GM19324 (cell line): ENCODE data around the gene PLEKHS1.

Source experiments
- ATAC-seq: cut with Tn5 transposase; IDR thresholded peaks from one replicate; pipeline ENCODE4 v1.9.1; 2021; ENCODE audit warnings: mild to moderate bottlenecking, moderate library complexity; ENCODE audit not compliant: unreplicated experiment, low FRiP score

Gene PLEKHS1

DNA sequence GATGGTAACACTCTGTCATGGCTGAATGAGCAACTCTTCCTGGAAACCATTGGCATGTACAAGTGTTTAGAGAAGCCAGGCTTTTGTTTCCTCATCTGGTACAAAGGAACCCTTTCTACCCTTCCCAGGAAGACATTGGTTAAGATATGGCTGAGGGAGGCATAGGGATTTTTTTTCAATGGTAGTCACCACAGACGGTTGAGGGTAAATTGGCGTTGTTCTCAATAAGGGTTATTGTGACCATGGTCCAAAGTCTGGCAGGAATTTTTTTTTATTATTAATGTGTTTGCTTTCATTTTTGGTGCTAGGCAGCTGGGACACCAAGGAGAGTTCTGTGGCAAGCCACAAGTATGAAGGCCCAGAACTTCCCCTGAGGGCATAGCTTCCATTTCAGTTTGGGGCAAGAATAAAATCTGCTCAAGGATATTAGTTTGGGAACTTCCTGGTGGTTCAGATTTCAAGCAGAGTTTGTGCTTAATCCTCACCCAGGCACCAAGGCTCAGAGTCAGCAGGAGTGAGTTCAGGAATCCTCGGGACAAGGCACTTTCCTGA lies at the start of gene PLEKHS1:
TSS of gene PLEKHS1 (plus strand) at position 502 of the 552 bp plus-strand sequence. CDS start 3,596 bp downstream, outside the sequence.
- no peak for ATAC-seq

GRCh38 chr10:113704637-113705343 lies 46.7 kb upstream of the PLEKHS1 start:
- no peak for ATAC-seq

DNA sequence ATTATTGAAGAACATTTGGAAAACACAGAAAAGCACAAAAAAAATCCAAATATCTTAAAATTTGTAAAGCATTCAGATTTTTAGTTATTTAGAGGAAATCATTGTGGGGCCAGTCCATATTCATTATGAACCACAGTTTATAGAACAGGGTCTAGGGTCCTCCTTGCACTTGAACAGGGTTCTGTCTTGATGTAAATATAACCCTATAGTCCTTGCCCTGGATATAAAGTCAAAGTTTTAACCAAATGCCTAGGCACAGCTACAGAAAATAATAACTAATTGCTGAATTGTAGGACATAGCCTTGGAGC lies 46.2 kb upstream of the PLEKHS1 start:
- ATAC-seq = no peak

- ATAC-seq = no peak
Measured at GRCh38 chr10:113706623-113707022, 44.9 kb upstream of the PLEKHS1 start.

DNA sequence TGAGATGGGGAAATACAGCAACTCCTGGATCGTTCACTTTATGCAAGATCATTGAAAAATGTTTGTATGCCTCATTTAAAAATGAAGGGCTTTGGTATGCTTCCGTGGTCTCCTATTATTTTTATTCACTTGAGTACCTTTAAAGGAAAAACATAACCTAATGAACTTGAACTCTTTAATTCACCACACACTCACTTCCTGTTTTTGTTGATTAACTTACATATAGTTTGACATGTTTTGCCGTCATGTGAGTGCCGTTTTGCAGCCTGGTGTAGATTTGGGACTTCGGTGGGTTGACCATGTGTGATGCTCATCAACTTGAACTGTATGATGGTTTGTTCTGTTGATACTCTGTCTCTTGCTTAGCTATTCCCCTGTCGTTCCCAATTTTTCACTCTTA lies 42.8 kb upstream of the PLEKHS1 start:
- no peak for ATAC-seq

DNA sequence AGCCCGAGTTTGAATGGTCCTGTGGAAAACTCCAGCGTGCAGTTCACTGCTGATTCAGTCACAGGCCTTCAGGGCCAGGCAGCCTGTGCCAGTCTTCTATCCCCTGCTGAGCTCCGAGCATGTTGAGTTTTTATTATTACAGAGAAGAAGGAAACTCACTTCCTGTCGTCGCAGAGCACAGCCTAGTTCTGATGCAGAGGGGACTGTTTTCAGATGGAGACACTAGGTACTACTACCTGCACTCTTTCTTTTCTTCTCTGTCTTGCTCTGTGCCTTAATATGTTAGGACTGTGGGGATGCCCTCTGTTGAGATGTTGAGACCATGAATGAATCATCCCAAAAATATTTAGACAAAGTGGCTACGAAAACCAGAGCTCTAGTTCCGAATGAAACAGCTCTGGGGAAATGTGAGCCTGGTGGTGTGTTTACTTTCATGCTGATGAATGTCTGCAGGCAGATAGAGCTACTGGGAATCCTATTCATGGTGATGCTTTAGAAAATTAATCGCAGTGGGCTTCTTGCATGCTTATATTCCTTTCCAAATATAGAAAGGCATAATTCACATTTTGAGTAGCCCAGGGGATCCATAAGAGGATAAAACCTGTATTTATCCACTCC lies 42.2 kb upstream of the PLEKHS1 start:
- ATAC-seq = no peak

- no peak for ATAC-seq
Measured at GRCh38 chr10:113711142-113711541, 40.3 kb upstream of the PLEKHS1 start.

DNA sequence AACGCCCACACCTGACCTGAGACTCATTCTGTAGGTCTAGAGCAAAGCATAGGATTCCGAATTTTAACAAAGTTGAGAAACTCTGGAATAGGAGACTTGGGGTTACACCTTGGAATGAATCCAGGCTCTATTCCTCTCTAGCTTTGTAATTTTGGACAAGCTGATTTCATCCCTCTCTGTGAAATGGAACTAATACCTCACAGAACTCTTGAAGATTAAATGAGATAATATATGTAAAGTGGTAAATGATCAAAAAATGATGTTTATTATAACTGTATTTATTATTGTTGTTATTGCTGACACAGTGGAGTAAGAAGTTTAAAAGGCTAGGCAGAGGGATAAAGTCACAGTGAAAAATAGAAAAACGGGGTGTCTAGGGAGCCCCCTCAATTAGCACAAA lies 39.5 kb upstream of the PLEKHS1 start:
- ATAC-seq = no peak

DNA sequence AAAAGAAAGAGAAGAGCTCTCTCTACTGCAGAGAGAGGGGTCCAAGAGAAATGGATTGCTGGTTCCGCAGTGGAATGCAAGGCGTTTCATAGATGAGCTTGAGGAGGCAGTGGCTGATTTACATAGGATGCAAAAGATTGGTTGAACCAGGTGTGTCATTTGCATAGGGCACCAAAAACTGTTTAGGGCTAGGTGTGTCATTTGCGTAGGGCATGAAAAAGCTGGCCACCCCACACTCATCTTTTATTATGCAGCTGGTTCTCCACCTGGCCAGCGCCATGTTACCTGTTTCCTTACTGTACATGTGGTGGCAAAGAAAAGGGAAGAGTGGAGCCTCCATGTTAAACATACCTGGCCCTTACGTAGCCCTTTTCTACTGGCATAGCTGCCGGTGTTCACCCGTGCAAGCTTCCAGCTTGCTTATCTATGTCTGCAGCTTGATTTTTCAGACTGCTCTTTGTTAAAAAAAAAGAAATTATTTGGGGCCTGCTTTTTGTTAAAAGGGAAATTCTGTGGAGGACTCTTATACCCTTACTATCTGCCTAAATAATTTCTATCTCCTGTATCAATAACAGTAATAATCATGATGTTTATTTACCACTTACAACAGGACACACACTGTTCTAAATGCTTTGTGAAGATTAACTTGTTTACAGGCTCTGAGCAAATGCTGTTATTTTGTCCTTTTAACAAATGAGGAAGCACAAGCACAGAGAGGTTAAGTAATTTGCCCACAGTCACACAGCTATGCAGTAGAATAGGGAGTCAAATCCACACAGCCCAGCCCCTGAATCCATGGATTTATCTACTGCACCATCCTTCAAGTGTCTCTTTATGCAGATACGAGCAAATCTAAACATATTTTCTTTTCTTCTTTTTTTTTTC lies 38.5 kb upstream of the PLEKHS1 start:
- ATAC-seq = no peak

DNA sequence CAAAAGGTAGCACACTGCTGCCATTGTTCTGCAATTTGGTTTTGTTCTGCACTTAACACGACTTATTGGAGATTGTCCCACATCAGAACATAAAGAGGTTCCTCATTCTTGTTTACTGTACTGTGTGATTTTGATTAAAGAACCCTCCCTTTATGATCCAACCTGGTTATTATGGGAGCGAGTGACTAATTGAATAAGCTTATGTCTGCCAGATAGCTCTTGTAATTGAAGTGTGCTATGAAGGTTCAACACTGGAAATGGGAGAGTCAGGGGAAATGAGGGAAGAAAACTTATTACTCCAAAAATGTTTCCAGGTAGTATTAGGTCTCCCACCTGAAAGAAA lies 37.9 kb upstream of the PLEKHS1 start:
- no peak for ATAC-seq

- no peak for ATAC-seq
Measured at GRCh38 chr10:113716109-113716910, 35.2 kb upstream of the PLEKHS1 start.

DNA sequence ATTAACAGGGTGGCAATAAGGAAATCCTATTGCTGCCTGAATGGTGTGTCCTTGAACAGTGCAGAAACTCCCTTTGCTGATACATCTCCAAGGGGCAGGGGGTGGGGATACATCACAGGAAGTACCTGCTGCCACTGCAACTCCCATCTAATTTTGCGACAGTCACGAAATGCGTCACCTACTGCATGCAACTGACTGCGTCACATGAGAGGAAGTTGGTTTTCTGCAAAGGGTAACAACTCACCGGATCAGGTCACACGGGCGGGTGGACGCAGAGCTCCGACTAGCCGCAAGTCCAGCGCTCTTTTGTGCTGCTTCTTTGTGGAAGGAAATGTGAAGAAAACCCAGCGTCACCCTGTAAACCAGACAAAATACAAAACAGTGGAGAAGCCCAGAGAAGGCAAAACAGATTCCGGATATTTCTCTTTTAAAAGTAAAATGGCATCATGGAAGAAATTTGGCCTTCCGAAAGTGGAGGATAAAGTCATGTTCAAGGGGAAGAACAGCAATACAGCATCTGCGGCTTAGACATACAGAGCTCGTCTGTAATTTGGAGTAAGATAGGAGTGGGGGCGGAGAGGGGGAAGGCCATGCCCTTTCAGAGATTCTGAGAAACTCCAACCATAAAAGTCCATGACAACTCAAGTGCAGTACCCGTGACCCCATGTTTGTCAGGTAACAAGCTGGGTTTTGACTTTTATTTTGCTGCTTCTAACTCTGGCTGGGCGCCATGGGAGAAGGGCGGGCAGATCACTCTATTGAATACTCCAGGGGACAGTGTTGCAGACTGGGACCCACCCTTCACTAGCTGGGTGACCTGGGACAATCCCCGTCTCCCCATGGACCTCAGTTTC lies 32.3 kb upstream of the PLEKHS1 start:
- no peak for ATAC-seq

GRCh38 chr10:113720386-113720785 lies 31.1 kb upstream of the PLEKHS1 start:
- no peak for ATAC-seq

- no peak for ATAC-seq
Measured at GRCh38 chr10:113732160-113732881, 19.2 kb upstream of the PLEKHS1 start.

GRCh38 chr10:113732966-113733365 lies 18.5 kb upstream of the PLEKHS1 start:
- no peak for ATAC-seq

GRCh38 chr10:113733635-113734034 lies 17.8 kb upstream of the PLEKHS1 start:
- ATAC-seq = no peak

GRCh38 chr10:113735913-113736312 lies 15.6 kb upstream of the PLEKHS1 start:
- ATAC-seq = no peak

GRCh38 chr10:113736576-113736975 lies 14.9 kb upstream of the PLEKHS1 start:
- no peak for ATAC-seq

GRCh38 chr10:113739031-113739430 lies 12.5 kb upstream of the PLEKHS1 start:
- ATAC-seq = no peak
